Neuronal stem cell (in vitro differentiated cells): ENCODE results near the gene LRTM1. TPM values are rescaled to one million over a fixed set of nuclear protein-coding genes. Genes with fewer than 3 reads are reported as not detected.

Experiments used
- DNase-seq: peaks from one replicate; pipeline ENCODE4 v3.0.0-alpha.2; 2013; ENCODE audit warnings: low spot score
- H2AFZ ChIP-seq: one replicate; pipeline ENCODE4 v1.6.1; 2013; ENCODE audit warnings: mild to moderate bottlenecking, low read length, inconsistent platforms
- H2AK5ac ChIP-seq: 2 replicates; pipeline ENCODE4 v1.6.1; 2013; ENCODE audit warnings: low read depth, mild to moderate bottlenecking, inconsistent platforms, low read length, moderate library complexity, mixed read lengths
- H2BK120ac ChIP-seq: 2 replicates; pipeline ENCODE4 v1.6.1; 2013; ENCODE audit warnings: low read depth, mild to moderate bottlenecking, inconsistent platforms, low read length, moderate library complexity, mixed read lengths
- H2BK12ac ChIP-seq: one replicate; pipeline ENCODE4 v1.6.1; 2013; ENCODE audit warnings: low read length, inconsistent platforms
- H2BK15ac ChIP-seq: 2 replicates; pipeline ENCODE4 v1.6.1; 2013; ENCODE audit warnings: mild to moderate bottlenecking, low read length, inconsistent platforms, mixed read lengths
- H2BK5ac ChIP-seq: one replicate; pipeline ENCODE4 v1.6.1; 2013; ENCODE audit warnings: inconsistent platforms, mild to moderate bottlenecking, low read length, moderate library complexity
- H3K14ac ChIP-seq: one replicate; pipeline ENCODE4 v1.6.1; 2013; ENCODE audit warnings: low read length, inconsistent platforms
- H3K18ac ChIP-seq: 2 replicates; pipeline ENCODE4 v1.6.1; 2013; ENCODE audit warnings: low read length, inconsistent platforms
- H3K23ac ChIP-seq: 2 replicates; pipeline ENCODE4 v1.6.1; 2013; ENCODE audit warnings: low read depth, mild to moderate bottlenecking, mixed read lengths, low read length, inconsistent platforms; ENCODE audit not compliant: poor library complexity
- H3K27ac ChIP-seq: replicated peaks from 3 replicates; pipeline ENCODE4 v1.5.1; 2013; ENCODE audit warnings: low read length, inconsistent platforms
- H3K27me3 ChIP-seq, 3 experiments: 2 replicates each; pipeline ENCODE4 v1.6.1; 2013; ENCODE audit warnings: low read length in 3 of 3, mild to moderate bottlenecking in 2 of 3, inconsistent platforms in 1 of 3, low read depth in 1 of 3, mixed read lengths in 1 of 3, moderate library complexity in 1 of 3; ENCODE audit not compliant: control insufficient read depth in 3 of 3, insufficient read depth in 3 of 3
- H3K36me3 ChIP-seq, 2 donors: replicated peaks in 1 of 2; 2 replicates each; pipeline ENCODE4 v1.6.1; 2013; ENCODE audit warnings: low read length in 2 of 2; ENCODE audit not compliant: control insufficient read depth in 2 of 2, insufficient read depth in 2 of 2
- H3K4ac ChIP-seq: 2 replicates; pipeline ENCODE4 v1.6.1; 2013; ENCODE audit warnings: inconsistent platforms, mild to moderate bottlenecking, low read length, moderate library complexity
- H3K4me1 ChIP-seq, 2 donors: 1 replicate in 1 of 2; 2 replicates in 1 of 2; pipeline ENCODE4 v1.6.1; 2013; ENCODE audit warnings: low read length in 2 of 2, low read depth in 1 of 2; ENCODE audit not compliant: control insufficient read depth in 2 of 2, insufficient read depth in 1 of 2
- H3K4me2 ChIP-seq: one replicate; pipeline ENCODE4 v1.6.1; 2013; ENCODE audit warnings: mild to moderate bottlenecking, low read length, inconsistent platforms; ENCODE audit not compliant: insufficient read depth, poor library complexity, severe bottlenecking
- H3K4me3 ChIP-seq, 2 donors: 2 replicates each; pipeline ENCODE4 v1.5.1; 2013; ENCODE audit warnings: low read length in 2 of 2, mild to moderate bottlenecking in 2 of 2, inconsistent platforms in 1 of 2, moderate library complexity in 1 of 2
- H3K79me1 ChIP-seq: one replicate; pipeline ENCODE4 v1.6.1; 2013; ENCODE audit warnings: low read depth, mild to moderate bottlenecking, inconsistent platforms, low read length, moderate library complexity
- H3K9ac ChIP-seq: one replicate; pipeline ENCODE4 v1.6.1; 2013; ENCODE audit warnings: mild to moderate bottlenecking, low read depth, low read length, inconsistent platforms; ENCODE audit not compliant: poor library complexity
- H3K9me3 ChIP-seq, 2 donors: replicated peaks in 1 of 2; 2 replicates each; pipeline versions ENCODE3 to v1.6.1; 2013; ENCODE audit warnings: low read length in 2 of 2, mild to moderate bottlenecking in 2 of 2, inconsistent platforms in 1 of 2, low read depth in 1 of 2, mixed read lengths in 1 of 2, moderate library complexity in 1 of 2; ENCODE audit not compliant: control insufficient read depth in 2 of 2, insufficient read depth in 1 of 2
- H4K8ac ChIP-seq: one replicate; pipeline ENCODE4 v1.6.1; 2013; ENCODE audit warnings: low read depth, mild to moderate bottlenecking, inconsistent platforms, low read length, moderate library complexity
- H4K91ac ChIP-seq: one replicate; pipeline ENCODE4 v1.6.1; 2013; ENCODE audit warnings: low read length, low read depth, mild to moderate bottlenecking, inconsistent platforms; ENCODE audit not compliant: poor library complexity
- WGBS, 2 donors: extraction: QIAGEN DNeasy Blood & Tissue Kit; methylation state at CpG; one replicate each; pipeline ENCODE4 v1.1.7; 2013; ENCODE audit warnings: missing lambda C conversion rate in 2 of 2, mixed read lengths in 1 of 2; ENCODE audit not compliant: insufficient read length in 2 of 2, insufficient replicate concordance in 1 of 2; ENCODE audit errors: extremely low coverage in 2 of 2; 5-methylcytosine and 5-hydroxymethylcytosine counted together
- polyA plus RNA-seq, 2 experiments: library from polyadenylated mRNA; stranded (reverse); fragments of 200-250 nt; gene quantifications; one replicate each; pipeline ENCODE4 v1.2.3, GENCODE V29; 2013

The LRTM1 gene
- not detected for polyA plus RNA-seq (2013, experiment 1 of 2)
- not detected for polyA plus RNA-seq (2013, experiment 2 of 2)

GRCh38 chr3:54928046-54928770 is at the start of gene LRTM1:
Gene LRTM1, minus strand, starts transcription at chr3:54928059. Its CDS starts 148 bp downstream, at chr3:54927911.
- no peak within 1 kb of the TSS for H3K4me2 ChIP-seq
- no peak within 1 kb of the TSS for H2AFZ ChIP-seq
- H3K23ac ChIP-seq: no peak within 1 kb of the TSS
- no peak within 1 kb of the TSS for H3K18ac ChIP-seq
- H3K9ac ChIP-seq: no peak within 1 kb of the TSS
- H2BK15ac ChIP-seq: no peak within 1 kb of the TSS
- no peak within 1 kb of the TSS for H3K4ac ChIP-seq
- peaks cover 12 to 34% of the 10 kb centered on the region in 2 donors for H3K4me1 ChIP-seq
- no peaks in the 10 kb centered on the region for H3K36me3 ChIP-seq
- no peak within 1 kb of the TSS for H3K4me3 ChIP-seq
- no peak for DNase-seq
- no peaks in the 10 kb centered on the region for H3K27me3 ChIP-seq
- no peak within 1 kb of the TSS for H3K27ac ChIP-seq
- no CpG with 5 or more reads among the region's 14 CpGs for WGBS, 2 donors
- no peak within 1 kb of the TSS for H2AK5ac ChIP-seq
- no peaks in the 10 kb centered on the region for H3K79me1 ChIP-seq
- H2BK120ac ChIP-seq: no peak within 1 kb of the TSS
- H4K91ac ChIP-seq: no peak within 1 kb of the TSS
- H3K14ac ChIP-seq: no peak within 1 kb of the TSS
- H2BK5ac ChIP-seq: no peak within 1 kb of the TSS
- no peak within 1 kb of the TSS for H2BK12ac ChIP-seq
- H4K8ac ChIP-seq: no peak within 1 kb of the TSS
- H3K9me3 ChIP-seq: peaks cover 0 to 2% of the 10 kb centered on the region in 2 donors

DNA sequence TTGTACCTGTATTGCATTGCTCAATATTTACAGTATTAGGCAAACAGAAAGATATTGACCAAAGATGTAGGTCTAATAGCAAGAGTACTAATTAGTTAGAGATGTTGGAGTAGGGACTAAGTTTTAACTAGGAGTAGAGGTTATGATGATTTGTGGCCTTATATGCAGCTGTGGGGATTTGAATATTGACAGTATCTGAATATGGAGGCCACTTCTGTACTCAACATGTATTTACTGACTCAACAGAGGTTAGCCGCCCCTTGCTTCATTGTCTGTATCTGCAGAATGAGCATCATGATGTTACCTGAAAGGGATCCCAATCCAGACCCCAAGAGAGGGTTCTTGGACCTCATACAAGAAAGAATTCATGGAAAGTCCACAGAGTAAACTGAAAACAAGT is 49.6 kb upstream of the LRTM1 start:
- Histone ChIP-seq H3K14ac (no peak overlapping the region), H3K4me1 (peaks cover 3 to 12% of the 10 kb centered on the region in 2 donors)
- no peak for DNase-seq

DNA sequence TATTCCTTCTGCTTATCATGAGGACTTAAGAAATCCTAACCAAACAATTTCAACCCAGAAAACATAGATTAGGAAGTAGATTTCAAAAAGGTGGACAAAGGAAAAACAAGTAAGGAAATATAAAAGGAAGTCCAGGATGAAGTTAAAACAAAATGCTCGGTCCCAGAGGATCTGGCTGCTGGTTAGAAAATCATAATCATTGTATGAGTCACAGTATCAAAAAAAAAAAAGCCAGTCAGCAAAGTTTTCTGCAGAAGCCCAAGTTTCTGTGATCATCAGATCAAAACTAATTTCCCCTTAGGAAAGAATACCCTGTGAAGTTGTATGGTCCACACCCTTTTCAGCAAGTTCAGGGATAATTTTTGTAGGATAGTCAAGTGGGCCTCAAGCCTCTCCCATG is 43.0 kb upstream of the LRTM1 start:
- H3K27me3 ChIP-seq: no peaks in the 10 kb centered on the region
- no peak overlapping the region for H2BK12ac ChIP-seq
- DNase-seq: no peak
- no peak overlapping the region for H2BK15ac ChIP-seq
- H3K4ac ChIP-seq: no peak overlapping the region
- no peak overlapping the region for H3K4me2 ChIP-seq
- no peak overlapping the region for H3K23ac ChIP-seq
- H3K9me3 ChIP-seq: no peaks in the 10 kb centered on the region
- H2AK5ac ChIP-seq: no peak overlapping the region
- WGBS, 2 donors: no CpG with 5 or more reads among the region's 1 CpG
- H4K8ac ChIP-seq: no peak overlapping the region
- H3K18ac ChIP-seq: no peak overlapping the region
- H2AFZ ChIP-seq: no peak overlapping the region
- H3K14ac ChIP-seq: no peak overlapping the region
- no peak overlapping the region for H2BK120ac ChIP-seq
- H3K9ac ChIP-seq: no peak overlapping the region
- no peaks in the 10 kb centered on the region for H3K36me3 ChIP-seq
- H3K79me1 ChIP-seq: no peaks in the 10 kb centered on the region
- no peak overlapping the region for H2BK5ac ChIP-seq
- H3K4me1 ChIP-seq: peaks cover 7 to 25% of the 10 kb centered on the region in 2 donors
- no peak overlapping the region for H3K27ac ChIP-seq
- H3K4me3 ChIP-seq: no peak overlapping the region
- no peak overlapping the region for H4K91ac ChIP-seq

More for the DNA sequence above, 49.6 kb upstream of the LRTM1 start:
- Histone ChIP-seq H3K79me1 (no peaks in the 10 kb centered on the region), H3K27me3 (no peaks in the 10 kb centered on the region), H4K8ac (no peak overlapping the region), H3K9me3 (peaks cover 0 to 7% of the 10 kb centered on the region in 2 donors), H3K27ac (no peak overlapping the region), H3K36me3 (no peaks in the 10 kb centered on the region), H3K18ac (no peak overlapping the region), H4K91ac (no peak overlapping the region), H3K23ac (no peak overlapping the region), H2BK15ac (no peak overlapping the region), H3K9ac (no peak overlapping the region), H2BK120ac (no peak overlapping the region), H2AK5ac (no peak overlapping the region), H3K4ac (no peak overlapping the region), H3K4me3 (no peak overlapping the region), H2BK5ac (no peak overlapping the region), H2AFZ (no peak overlapping the region), H3K4me2 (no peak overlapping the region), H2BK12ac (no peak overlapping the region)
- no CpG with 5 or more reads among the region's 1 CpG for WGBS, 2 donors

DNA sequence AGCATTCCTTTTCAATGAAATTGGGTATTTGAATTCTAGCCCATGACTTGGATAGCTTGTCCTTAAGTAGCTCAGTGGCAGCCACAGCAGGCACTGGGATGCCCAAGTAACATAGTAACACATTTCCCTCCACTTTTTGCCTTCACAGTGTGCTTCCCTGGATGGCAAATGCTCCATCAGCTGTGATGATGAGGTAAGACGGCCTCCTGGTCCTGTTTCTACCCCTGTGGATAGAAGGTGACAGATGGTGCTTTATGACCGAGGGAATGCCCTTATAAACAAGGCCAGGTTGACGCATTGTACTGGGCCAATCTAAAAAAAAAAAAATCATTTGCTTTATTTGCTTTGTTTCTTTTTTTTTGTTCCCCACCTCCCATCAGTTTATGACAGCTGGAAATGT is 41.8 kb upstream of the LRTM1 start:
- H2AK5ac ChIP-seq: no peak overlapping the region
- WGBS, 2 donors: no CpG with 5 or more reads among the region's 3 CpGs
- no peak overlapping the region for H2BK12ac ChIP-seq
- H3K9ac ChIP-seq: no peak overlapping the region
- H3K27ac ChIP-seq: no peak overlapping the region
- DNase-seq: no peak
- H3K36me3 ChIP-seq: no peaks in the 10 kb centered on the region
- H3K14ac ChIP-seq: no peak overlapping the region
- H3K23ac ChIP-seq: no peak overlapping the region
- no peak overlapping the region for H2BK120ac ChIP-seq
- H3K79me1 ChIP-seq: no peaks in the 10 kb centered on the region
- no peak overlapping the region for H2BK15ac ChIP-seq
- no peak overlapping the region for H3K4me2 ChIP-seq
- H2BK5ac ChIP-seq: no peak overlapping the region
- H4K8ac ChIP-seq: no peak overlapping the region
- H4K91ac ChIP-seq: no peak overlapping the region
- H3K4me3 ChIP-seq: peak overlapping the region in 1 of 2 donors; percentile 46
- no peak overlapping the region for H3K18ac ChIP-seq
- peaks cover 10 to 35% of the 10 kb centered on the region in 2 donors for H3K4me1 ChIP-seq
- peaks cover 0 to 2% of the 10 kb centered on the region in 2 donors for H3K9me3 ChIP-seq
- no peak overlapping the region for H3K4ac ChIP-seq
- H3K27me3 ChIP-seq: no peaks in the 10 kb centered on the region
- H2AFZ ChIP-seq: no peak overlapping the region
